NCI-H2029 (cell line): ENCODE measurements around the gene PDE4D.
A peak's percentile ranks its signal among the peaks of the same experiment; 100 is the strongest.
"Not testable (repeated sequence)": the region's sequence is repeated elsewhere in the genome, so short reads cannot be mapped to it uniquely, and the experiment has no call there.

Experiments
- DNase-seq: peaks from one replicate; lab custom pipeline; 2025; lab: John Stamatoyannopoulos, UW

The PDE4D gene

DNA sequence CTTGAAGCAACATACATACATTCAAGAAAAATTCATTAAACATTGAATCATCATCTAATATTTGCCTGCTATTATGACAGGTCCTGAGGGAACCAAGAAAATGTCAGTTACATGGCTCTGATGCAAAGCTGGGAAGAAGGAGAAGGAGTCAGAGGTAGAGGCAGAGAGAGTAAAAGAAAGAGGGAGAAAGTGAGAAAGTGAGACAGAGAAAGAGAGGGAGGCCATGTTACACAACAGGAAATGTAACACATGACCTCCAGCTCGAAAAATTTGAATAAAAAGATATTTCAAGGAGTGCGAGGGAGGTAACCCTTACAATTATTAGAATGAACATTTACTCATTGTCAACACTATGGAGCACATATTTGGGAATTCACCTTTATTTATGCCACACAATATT, 189.7 kb downstream of the PDE4D start:
- no peak for DNase-seq

DNA sequence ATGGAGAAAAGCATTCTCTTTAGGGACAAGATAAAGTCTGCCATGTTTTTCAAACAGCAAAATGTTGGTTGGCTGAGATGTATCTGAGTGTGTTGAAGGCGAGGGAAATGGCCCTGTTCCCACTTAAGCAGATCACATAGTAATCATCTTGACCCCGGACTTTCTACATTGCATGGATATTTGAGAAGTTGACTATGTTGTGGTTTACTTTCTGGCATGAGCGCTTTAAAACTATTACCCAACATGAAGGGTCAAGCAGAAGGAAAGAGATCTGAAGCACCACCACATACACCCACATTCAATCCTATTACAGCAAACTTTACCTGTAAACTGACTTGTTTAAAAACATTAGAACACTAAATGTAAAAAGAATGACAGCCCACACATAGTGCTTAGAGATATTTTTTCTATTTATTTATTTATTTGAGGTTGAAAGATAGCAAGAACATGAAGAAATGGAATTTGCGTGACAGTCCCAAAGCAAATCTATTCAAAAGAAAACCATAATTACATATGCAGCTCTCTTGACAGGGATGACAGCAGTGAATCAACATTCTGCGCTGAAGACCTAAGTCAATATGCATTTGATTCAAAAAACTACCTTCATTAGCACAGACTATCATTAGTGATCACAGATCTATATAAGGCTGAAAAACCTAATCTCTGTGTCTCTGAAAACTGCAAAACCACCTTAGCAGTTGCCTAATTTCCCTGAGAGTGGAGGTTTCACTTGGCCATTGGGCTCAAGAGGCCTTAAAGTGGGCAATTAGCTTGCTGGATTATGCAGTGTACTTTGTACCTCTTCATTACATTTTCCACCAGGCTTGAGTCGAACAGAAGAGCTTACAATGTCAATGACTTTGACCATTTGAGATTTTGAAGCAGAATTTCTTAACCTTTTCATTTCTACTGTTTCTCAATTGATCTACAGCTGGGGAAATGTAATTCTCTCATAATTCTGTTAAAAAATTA, 195.0 kb downstream of the PDE4D start:
- DNase-seq: peak; percentile 9

DNA sequence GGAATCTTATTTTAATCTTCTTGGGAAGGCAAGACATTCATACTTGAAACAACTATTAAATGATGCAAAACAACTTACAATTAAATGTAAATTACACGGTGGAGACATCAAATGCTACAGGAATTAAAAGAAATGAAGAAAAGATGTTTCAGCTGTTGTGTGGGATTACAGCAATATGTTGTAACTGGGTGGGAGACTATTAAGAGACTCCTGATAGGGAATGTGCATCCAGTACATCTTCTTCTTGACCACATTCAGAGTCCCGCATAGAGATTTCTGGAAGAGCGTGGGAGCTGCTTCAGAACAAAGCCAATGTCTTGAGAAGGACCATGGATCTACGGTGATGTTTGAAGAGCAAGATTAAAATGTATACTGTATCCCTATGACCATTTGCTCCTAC, 199.1 kb downstream of the PDE4D start:
- no peak for DNase-seq

DNA sequence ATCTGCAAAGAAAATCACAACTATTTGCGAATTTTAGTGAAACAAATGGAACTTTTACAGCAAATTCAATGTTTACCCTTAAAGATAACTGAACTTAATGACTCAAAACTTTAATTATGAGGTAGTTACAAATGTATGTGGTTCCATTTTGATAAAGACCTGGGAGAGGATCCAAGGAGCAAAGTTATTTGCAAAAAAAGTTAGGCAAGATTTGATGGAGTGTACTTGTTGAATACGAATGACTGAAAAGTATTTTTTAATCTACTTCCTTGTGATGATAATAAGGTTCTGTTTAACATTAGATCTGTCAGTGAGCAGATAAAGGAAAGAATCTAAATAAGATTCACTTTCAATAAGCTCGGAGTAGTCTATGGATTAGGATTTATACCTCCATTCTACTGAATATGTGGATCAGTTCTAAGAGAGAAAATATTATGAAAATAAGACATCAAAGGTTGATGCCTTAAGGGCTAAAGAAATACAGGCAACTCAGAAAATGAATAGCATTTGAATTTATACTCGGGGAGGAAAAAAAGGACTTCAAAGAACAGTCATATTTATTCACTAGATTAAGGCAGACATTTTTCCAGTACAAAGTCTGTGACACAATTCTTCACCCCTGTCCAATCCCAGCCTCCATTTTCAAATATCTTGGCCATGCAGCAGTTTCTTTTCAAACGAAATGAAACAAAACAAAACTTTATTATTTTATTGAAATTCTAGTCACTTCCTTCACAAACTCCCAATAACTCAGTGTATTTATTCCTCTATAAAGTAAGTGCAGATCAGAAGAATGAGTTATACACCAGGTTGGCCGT, 199.8 kb downstream of the PDE4D start:
- DNase-seq: no peak

DNA sequence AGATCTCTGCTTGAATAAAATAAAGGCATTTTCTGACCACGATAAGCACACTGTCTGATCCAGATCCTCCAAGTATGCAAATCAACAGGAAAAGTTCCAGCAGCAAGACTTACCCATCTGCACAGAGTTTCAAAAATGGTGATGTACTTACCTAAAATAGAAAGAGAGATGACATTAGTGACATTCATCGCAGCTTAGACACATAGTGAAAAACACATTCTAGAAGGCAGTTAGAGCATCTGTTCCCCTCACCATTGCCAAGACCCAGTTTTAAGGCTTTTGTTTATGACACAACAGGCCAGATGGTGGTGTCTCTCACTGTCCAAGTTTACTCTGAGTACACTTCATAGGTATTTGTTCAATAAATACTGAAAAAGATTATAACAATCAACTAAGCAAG, 207.7 kb downstream of the PDE4D start:
- DNase-seq: no peak

DNA sequence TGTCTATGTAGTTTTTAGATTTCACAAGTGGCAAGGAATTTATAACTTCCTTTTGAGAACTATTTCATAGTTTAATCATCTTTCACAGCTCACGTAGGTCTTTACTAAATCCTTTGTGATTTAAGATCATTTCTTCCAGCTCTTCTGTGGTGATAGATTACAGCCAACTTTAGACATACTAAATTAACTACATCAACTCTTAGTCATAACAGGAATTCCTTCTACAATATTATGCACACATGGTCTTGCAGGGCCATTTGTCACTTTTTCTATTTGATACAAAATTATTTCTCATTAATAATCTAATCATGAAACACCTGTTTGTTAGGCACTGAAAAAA, 208.4 kb downstream of the PDE4D start:
- DNase-seq: no peak

DNA sequence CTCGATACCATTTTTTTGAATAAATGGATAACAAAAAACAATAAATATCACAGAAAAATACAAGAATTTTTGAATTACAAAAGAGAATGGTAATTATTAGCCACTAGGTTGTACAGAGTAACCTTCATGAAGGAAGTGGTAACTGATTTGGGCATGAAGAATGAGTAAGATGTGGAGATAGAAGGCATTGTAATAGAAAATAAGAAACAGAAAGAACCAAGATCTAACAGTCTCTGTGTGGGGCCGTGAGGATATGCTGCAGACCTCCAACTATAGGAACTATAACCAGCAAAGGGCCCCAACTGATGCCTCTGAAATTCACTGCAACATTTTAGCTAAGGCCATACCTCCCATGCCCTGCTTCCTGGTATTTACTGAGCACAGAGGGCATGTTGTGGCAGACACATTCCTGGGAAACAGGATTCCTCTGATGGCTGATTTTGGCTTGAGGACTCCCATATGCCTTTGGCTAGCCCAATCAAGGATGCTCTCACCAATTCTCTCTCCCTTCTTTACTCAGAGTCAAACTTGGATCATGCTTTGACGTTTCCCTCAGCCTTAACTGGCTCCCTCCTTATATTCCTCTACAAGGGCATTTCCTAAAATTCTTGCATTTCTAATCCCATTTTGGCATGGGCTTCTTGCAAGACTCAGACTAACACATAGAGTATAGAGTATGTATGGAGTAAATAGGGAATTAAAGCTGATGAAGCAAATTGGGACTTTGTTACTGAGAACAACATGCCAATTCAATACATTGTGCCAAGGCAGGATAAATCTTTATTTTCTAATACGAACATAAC, 208.9 kb downstream of the PDE4D start:
- DNase-seq: no peak

DNA sequence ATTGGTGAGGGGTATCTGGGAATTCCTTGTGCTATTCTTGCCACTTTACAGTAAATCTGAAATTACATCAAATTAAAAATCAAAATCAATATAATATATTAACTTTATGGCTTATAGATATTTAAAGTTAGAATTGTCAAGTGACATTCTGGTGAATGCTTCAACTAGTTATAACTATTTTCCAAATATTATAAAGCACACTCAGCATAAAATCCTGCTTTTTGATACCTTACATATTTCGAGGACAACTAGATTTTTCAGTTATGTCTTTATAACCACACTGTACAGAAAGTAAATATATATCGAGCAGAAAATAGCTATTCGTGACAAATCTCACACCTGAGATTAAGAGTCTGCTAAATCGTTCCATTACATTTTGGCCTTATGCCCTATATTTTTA, 210.2 kb downstream of the PDE4D start:
- DNase-seq: no peak

DNA sequence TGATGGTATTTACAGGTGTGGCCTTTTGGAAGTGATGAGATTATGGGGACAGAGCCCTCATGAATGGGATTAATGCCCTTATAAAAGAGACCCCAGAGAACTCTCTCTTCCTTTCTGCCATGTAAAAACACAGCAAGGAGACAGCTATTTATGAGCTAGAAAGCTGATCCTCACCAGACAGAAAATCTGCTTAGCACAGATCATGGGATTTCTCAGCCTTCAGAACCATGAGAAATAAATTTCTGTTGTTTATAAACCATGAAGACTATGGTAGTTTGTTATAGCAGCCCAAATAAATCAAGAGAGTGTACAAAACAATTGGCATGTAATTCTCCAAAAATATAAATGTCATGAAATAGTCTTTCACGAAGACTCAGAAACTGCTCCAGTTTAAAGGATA, 211.0 kb downstream of the PDE4D start:
- no peak for DNase-seq

DNA sequence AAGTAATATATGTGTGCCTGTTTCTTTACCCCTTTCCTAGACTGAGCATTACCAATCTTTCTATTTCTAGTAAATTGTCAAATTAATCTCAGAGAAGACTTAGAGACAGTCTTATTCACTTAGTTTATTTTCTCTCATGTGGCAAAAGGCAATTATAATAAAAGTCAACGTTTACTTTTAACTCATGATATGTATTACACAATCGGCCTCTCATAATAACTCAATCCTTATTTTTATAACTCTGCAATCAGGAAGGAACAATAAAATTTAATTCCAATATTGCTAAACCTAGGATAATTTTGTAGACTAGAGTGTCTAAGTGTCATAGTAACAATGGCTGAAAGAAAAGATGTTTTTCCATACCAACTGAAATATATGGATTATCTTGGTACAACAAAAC, 214.6 kb downstream of the PDE4D start:
- DNase-seq: no peak

DNA sequence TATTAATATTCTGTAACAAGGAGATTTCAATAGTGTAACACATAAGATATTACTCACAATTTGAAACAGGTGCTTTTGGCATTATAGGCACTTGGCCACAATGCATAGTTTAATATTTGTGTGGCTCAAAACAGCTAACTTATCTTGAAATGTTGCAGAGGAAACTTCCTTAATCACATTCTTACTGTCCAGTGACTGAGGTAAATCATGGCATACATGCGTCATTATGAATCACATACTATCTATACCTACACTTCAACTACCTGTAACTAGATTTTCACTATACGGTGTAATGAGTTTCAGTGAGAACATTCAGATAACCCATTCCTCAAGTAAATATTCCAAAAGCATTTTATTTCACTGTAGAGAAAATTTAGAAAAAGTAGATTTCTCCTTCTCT, 218.8 kb downstream of the PDE4D start:
- DNase-seq: no peak

DNA sequence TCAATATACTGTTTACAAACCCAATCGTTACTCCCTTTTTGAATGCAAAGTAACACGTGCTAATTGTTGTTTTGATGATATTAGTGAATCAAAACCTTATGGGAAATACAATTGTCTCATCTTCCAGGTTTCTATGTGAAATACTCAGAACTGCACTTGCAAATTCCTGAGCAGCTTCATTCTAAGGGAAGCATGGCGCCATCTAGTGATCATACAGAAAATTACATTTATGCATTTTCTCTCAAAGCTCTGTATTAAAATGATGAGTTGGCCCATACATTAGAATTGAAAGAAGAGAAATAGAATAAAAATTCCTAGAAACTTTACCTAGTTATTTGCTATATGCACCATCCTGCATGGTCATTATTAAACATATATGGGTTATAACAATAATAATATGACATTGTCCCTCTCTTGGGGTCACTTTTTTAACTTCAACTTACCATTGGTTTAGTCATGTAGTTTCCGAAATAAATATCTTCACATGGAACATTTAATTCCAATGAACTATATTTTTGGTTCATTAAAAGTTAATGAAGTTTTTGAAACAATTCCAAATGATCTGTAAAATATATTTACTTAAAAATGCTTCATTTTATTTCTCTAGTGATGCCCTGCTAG, 220.0 kb downstream of the PDE4D start:
- DNase-seq: peak; percentile 64

DNA sequence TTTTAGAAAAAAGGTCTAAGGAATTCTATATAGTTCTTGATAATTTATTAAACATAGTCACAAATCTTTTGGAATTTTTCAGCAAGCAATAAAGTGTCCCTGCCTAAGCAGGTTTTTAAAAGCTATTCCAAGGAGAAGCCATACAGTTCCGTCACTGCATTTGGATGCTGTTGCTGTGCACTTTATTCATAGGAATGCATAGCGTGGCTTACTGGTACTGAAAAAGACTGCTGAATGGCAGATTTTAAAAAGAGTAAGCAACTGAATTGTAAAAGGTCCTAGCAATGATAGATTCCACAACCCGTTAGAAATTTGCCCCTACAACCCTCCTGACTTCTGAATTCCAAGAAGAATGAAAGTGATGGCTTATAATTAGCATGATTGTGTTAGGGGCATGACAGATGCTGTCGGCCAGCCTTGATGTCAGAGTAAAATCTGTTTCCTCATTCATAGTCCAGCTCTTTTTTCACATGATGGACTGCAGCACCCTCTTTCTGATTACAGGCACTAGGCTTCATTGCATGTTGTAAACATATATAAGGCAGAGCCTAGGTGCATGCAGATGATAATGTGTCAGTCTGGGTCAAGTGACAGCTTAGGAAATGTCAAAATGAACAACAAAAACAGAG, 227.0 kb downstream of the PDE4D start:
- DNase-seq: no peak

DNA sequence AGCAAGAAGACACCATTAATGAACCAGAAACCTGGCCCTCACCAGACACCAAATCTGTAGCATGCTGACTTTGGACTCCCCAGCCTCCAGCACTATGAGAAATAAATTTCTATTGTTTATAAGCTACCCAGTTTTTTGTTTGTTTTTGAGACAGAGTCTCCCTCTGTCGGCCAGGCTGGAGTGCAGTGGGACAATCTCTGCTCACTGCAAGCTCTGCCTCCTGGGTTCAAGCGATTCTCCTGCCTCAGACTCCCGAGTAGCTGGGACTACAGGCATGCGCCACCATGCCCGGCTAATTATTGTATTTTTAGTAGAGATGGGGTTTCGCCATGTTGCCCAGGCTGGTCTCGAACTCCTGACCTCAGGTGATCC, 227.7 kb downstream of the PDE4D start:
- not testable (repeated sequence) for DNase-seq

DNA sequence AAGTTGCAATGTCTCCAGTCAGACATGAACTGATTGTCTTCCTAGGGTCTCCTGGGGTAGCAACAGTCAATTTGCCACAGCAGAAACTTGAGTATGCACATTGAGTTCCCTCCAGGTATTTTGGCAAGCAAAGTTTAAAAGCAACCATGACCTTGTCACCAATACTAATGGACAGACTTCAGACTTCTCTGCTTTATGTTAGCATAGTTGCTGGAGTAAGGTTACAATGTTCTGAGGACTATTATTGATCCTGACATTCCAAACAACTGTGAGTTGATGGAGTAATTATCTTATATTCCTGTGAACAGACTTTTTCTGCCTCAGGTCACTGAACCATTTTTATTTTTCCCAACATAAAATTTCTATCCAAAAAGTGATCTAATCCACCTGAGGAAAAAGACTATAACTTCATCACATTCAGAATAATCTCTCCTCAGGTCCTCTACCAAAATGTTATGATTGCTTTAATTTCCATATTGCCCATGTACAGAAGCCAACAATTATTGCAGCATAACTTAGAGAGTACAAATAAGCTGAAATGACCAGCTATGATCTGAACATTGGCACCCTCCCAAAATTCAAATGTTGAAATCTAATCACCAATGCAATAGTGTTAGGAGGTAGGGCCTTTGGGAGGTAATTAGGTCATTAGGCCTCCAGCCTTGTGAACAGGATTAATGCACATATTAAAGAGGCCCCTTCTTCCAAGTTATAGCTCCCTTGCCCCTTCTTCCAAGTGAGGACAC, 228.3 kb downstream of the PDE4D start:
- no peak for DNase-seq

DNA sequence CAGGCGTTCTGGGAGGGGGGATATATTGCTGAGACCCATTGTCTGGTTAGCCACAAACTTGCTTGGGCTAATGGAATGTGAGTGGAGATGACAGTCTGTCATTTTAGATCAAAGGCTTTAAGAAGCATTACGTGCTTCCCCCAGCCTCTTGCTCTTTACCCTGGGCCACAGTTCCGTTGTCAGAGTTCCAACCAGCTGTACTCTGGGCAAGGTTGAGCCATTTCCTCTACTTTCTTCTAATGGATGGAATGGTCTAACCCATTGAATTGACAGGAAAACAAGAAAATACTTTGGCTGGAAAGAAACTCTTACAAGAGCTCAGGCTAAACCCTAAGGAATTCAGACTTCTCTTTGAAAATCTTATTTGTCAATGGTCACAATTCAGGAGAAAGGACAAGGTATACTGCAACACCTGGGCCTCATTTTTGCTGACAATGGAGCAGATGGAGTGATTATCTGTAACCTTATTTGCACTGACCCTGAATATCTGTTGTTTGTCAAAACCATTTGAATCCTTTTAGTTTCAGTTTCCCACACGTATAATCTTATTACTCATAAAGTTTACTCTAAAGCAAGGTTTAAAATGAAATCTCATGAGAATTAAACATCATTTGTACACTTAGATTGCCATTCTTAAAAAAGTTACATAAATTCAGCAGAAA, 231.4 kb downstream of the PDE4D start:
- DNase-seq: no peak

DNA sequence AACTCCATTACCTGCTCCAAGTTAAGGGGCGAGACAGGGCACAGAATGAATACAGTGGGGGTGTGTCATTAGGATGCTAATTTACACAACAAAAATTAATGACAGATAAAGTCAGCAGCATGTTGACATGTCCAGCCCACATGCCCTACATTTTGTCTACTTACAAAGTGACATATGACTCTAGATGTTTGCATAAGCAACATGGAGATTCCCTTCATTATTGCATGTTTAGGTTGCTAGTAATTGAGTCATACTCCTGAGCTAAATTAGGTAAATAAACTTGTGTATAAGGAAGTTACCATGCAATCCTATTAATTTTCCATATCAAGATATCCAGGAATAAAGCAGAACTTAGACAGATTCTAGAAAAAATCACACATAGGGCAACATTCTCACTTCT, 232.2 kb downstream of the PDE4D start:
- no peak for DNase-seq

DNA sequence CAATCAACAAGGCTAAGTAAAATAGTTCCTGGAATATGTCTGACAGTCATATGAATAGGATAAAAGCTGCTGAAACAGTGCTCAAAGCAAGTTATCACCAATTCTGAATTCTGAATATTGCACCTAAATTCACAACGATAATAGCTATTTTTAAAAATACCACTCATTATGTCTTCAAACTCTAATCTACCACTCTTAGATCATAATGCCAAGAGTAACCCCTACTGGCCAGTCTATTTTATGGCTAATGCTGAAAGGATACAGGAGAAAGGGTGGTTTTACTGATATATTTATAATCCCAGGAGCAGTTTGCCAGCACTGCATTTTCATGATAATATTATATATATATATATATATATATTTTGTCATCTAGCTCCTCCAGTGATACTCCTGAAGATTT, 232.8 kb downstream of the PDE4D start:
- DNase-seq: peak; percentile 10

DNA sequence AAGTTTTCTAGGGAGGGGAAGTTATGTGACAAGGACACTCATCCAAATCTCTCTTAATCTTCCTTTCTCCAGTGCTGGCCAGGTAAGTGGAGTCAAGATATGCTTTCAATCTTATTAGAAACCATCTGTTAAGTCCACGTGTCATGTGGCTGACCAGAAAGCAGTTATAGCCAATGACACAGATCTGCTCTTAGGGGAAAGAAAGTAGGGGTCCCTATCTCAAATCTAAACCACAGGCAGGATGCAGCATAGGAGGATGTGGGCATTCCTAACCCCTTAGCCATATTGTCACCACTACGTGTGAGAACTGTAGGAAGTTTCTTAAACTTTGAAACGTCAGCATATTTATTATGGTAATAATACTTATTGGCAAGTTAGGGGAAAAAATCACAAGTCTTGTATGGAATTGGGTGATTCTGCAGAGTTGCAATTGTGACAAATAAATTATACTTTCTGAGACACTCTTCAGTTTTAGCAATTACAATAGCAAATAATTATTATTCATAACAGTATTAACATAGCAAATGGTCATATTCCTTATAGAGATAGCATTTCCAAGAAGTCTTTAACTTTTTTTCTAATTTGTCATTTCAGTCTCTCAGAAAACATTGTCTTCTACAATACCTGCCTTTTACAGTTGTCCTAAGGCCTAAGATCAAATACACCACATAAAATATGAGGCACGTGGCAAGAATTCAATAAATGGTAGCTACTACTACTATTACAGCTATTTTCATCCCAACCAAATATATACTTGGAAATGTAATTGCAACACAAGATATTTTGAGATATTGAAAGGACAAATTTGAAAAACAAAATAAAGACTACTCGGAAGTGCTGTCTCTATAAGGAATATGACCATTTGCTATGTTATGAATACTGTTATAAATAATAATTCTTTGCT, 236.9 kb downstream of the PDE4D start:
- DNase-seq: no peak
